Measurements from ENCODE around the gene CEACAM19.

The CEACAM19 gene

DNA sequence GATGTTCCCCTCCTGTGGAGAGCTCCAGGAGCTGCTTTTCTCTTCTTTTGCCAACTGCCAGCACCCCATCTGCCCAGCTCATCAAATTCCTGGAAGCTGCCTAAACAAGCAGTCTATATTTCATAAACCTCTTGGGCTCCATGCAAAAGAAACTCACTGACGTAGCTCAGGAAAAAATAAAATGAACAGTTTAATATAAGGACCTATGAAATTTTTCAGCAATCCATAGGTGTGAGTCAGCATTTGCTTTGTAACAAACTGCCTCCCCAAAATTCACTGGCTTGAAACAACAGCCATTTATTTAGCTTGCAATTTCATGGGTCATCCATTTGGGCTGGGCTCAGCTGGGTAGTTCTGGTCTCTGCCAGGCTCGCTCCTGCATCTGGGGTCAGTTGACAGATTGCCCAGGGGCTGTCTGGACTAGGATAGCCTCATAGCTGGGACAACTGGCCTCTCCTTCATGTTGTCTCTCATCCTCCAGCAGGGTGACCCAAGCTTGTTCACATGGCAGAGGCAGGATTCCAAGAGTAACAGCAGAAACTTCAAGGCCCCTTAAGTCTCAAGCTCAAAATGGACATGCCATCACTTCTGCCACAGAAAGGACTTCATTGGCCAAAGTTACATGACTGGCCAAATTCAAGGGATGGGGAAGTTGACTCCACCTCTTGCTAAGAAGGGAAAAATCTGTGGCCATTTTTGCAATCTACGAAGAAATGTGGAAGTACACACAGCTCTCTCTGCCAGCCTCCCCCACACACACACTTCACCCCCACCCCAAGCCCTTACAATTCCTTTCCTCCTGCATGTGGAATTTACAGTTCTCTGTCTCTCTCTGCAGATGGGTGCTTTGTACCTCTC is 35.5 kb upstream of the CEACAM19 start:
- H3K36me3 ChIP-seq (ENCODE audit: insufficient read depth, low read length): no peaks in the 10 kb centered on the region
- H3K27me3 ChIP-seq (ENCODE audit: control insufficient read depth, insufficient read depth, low read length): no peaks in the 10 kb centered on the region
- peak overlapping the region; percentile 37 for H3K4me3 ChIP-seq (ENCODE audit: low read length)
- H3K4me1 ChIP-seq (ENCODE audit: control insufficient read depth, insufficient read depth, low read length): peaks cover 28% of the 10 kb centered on the region
- peak overlapping the region; percentile 68 for H3K4me2 ChIP-seq (ENCODE audit: low read length)
- H3K9ac ChIP-seq (ENCODE audit: low read depth, low read length): peak overlapping the region; percentile 8
- H3K9me3 ChIP-seq (replicated peaks; ENCODE audit: low read length): no peaks in the 10 kb centered on the region

DNA sequence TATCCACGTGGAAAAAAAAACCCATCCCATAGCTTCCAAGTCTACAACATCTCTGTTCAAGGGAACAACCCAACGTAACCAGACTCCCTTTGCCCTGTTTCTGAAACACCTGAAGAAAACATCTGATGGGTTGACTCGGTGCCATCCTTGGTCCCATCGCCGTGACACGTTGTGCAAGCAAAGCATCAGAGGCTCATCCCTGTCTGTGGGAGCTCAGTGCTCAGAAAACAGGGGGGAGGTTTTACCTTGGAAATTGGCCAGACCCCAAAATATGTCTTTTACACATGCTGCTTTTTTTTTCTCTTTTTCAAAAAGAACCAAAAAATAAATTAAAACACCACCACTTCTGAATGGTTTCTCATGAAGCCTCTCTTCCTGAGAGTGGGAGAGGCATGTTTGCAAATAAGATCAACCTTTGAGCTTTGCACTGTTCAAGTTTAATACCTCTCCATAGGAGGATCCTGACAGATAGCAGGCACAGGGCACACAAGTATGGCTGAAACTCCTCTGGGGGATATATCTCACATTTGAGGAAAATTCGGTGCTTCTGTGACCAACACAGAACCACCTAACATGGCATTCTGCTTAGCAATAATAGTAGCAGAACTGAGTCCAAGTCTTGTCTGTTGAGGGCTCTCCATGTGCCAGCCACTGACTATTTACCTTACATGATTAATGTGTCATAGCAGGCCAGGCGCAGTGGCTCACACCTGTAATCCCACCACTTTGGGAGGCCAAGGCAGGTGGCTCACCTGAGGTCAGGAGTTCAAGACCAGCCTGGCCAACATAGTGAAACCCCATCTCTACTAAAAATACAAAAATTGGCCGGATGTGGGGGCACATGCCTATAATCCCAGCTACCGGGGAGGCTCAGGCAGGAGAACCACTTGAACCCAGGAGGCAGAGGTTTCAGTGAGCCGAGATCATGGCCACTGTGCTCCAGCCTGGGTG is 34.6 kb upstream of the CEACAM19 start:
- H3K9ac ChIP-seq (ENCODE audit: low read depth, low read length): peak overlapping the region; percentile 8
- H3K9me3 ChIP-seq (replicated peaks; ENCODE audit: low read length): no peaks in the 10 kb centered on the region

DNA sequence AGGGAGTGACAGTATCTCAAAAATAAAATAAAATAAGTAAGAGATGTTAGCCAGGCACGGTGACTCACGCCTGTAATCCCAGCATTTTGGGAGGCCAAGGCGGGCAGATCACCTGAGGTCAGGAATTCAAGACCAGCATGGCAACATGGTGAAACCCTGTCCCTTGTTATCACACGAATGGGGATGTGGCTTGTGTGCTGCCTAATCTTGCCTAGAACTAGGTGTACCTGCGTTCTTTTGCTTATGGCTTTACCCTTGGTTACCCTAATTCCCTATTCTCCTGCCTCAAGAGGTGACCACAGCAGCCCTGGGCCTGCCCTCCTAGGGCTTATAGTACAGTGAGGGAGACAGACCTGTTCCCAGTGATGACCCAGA is 33.9 kb upstream of the CEACAM19 start:
- Histone ChIP-seq H3K9me3 (replicated peaks; ENCODE audit: low read length) (no peaks in the 10 kb centered on the region), H3K4me1 (ENCODE audit: control insufficient read depth, insufficient read depth, low read length) (peaks cover 31% of the 10 kb centered on the region), H3K4me2 (ENCODE audit: low read length) (no peak overlapping the region), H3K27me3 (ENCODE audit: control insufficient read depth, insufficient read depth, low read length) (no peaks in the 10 kb centered on the region), H3K4me3 (ENCODE audit: low read length) (no peak overlapping the region), H3K36me3 (ENCODE audit: insufficient read depth, low read length) (no peaks in the 10 kb centered on the region), H3K9ac (ENCODE audit: low read depth, low read length) (no peak overlapping the region)

More for the DNA sequence above, 34.6 kb upstream of the CEACAM19 start:
- H3K4me1 ChIP-seq (ENCODE audit: control insufficient read depth, insufficient read depth, low read length): peaks cover 31% of the 10 kb centered on the region
- H3K27me3 ChIP-seq (ENCODE audit: control insufficient read depth, insufficient read depth, low read length): no peaks in the 10 kb centered on the region
- no peaks in the 10 kb centered on the region for H3K36me3 ChIP-seq (ENCODE audit: insufficient read depth, low read length)
- H3K4me3 ChIP-seq (ENCODE audit: low read length): no peak overlapping the region
- H3K4me2 ChIP-seq (ENCODE audit: low read length): peak overlapping the region; percentile 68

DNA sequence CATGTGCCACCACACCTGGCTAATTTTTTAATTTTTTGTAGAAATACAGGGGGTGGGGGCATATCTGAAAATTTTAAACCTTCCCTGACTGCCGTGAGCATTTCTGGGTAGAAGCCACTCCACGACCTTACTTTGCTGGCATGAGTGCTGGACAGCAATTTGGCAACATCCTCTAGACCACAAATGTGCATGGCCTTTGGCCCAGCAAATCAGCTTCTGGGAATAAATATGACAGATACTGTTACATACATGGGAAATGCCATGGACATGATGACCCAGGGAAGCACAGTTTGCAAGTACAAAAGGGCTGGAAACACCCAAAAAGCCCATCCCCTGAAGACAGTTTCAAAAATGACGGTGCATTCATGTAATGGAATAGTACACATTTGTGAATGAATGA is 30.8 kb upstream of the CEACAM19 start:
- Histone ChIP-seq H3K9me3 (replicated peaks; ENCODE audit: low read length) (no peaks in the 10 kb centered on the region), H3K36me3 (ENCODE audit: insufficient read depth, low read length) (no peaks in the 10 kb centered on the region), H3K4me3 (ENCODE audit: low read length) (no peak overlapping the region), H3K27me3 (ENCODE audit: control insufficient read depth, insufficient read depth, low read length) (no peaks in the 10 kb centered on the region), H3K9ac (ENCODE audit: low read depth, low read length) (no peak overlapping the region), H3K4me2 (ENCODE audit: low read length) (peak overlapping the region; percentile 26), H3K4me1 (ENCODE audit: control insufficient read depth, insufficient read depth, low read length) (peaks cover 20% of the 10 kb centered on the region)

DNA sequence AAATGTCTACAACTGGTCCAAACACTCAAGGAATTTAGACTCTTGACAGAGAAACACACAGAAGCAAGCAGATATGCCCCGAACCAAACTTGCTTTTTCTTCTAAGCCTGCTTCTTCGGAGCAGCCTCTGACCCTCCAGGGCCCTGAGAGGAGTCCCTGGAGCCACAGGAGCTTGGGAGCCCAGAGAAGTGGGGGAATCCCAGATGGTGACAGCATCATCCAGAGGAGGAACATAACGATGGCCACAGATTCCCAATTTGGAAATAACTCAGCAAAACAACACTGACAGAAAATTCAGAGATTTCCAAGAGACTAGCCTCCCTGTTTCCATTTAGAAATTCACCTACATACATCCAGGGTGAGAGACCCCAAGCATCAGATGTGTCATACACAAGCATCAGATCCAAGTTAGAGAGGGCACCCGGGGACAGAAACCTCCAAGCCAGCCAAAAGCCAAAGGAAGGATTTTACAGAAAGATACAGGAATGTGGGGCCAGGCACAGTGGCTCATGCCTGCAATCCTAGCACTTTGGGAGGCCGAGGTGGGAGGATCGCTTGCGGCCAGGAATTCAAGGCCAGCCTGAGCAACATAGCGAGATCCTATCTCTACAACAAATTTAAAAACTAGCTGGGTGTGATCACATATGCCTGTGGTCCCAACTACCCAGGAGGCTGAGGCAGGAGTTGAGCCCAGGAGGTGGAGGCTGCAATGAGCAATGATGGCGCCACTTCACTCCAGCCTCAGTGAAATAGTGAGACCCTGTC is 29.6 kb upstream of the CEACAM19 start:
- no peak overlapping the region for H3K4me3 ChIP-seq (ENCODE audit: low read length)
- H3K27me3 ChIP-seq (ENCODE audit: control insufficient read depth, insufficient read depth, low read length): no peaks in the 10 kb centered on the region
- no peak overlapping the region for H3K4me2 ChIP-seq (ENCODE audit: low read length)
- no peak overlapping the region for H3K9ac ChIP-seq (ENCODE audit: low read depth, low read length)
- H3K36me3 ChIP-seq (ENCODE audit: insufficient read depth, low read length): no peaks in the 10 kb centered on the region
- no peaks in the 10 kb centered on the region for H3K9me3 ChIP-seq (replicated peaks; ENCODE audit: low read length)
- peaks cover 13% of the 10 kb centered on the region for H3K4me1 ChIP-seq (ENCODE audit: control insufficient read depth, insufficient read depth, low read length)

DNA sequence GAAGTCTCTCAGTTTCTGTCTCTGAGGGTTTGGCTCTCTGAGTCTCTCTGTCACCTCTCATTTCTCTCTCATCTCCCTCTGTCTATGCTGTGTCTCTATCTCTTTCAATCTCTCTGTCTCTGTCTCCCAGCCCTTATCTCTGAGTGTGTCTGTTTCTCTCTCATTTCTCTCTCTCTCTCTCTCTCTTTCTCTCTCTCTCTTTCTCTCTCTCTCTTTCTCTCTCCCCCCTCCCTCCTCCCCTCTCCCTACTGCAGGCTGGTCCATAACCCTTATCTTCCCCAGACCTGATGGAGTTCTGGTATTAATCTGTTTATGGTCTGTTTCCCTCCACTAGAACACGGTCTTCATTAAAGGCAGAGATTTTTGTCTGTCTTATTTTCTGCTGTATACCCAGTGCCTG is 28.9 kb upstream of the CEACAM19 start:
- Histone ChIP-seq H3K4me2 (ENCODE audit: low read length) (no peak overlapping the region), H3K4me3 (ENCODE audit: low read length) (no peak overlapping the region), H3K4me1 (ENCODE audit: control insufficient read depth, insufficient read depth, low read length) (peaks cover 15% of the 10 kb centered on the region), H3K9ac (ENCODE audit: low read depth, low read length) (no peak overlapping the region), H3K36me3 (ENCODE audit: insufficient read depth, low read length) (no peaks in the 10 kb centered on the region), H3K27me3 (ENCODE audit: control insufficient read depth, insufficient read depth, low read length) (no peaks in the 10 kb centered on the region), H3K9me3 (replicated peaks; ENCODE audit: low read length) (no peaks in the 10 kb centered on the region)

DNA sequence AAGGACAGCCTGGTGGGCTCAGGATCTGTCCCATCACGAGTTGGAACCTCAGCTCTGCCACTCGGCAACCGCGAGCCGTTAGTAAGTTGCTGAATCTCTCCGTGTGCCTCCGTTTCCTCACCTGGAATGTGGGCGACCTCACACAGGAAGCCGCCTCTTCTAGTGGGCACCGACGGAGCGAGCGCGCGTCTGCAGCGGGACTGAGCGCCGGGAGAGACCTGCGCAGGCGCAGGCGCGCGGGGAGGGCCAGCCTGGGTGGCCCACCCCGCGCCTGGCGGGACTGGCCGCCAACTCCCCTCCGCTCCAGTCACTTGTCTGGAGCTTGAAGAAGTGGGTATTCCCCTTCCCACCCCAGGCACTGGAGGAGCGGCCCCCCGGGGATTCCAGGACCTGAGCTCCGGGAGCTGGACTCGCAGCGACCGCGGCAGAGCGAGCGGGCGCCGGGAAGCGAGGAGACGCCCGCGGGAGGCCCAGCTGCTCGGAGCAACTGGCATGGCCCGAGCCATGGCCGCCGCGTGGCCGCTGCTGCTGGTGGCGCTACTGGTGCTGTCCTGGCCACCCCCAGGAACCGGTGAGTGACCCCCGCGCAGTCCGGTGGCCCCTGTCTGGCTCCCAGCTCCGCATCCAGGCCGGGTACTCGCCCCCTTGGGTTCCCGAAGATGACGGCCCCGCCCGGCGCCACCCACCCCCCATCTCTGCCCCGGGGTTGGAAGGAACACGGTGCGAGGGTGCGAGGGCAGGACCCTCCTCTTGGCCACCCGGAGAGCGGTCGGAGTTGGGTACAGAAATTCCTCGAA is 27.5 kb upstream of the CEACAM19 start, which contains the start of gene PVR:
PVR (plus strand) TSS at position 306 of the 797 bp plus-strand sequence; CDS start at position 493, 187 bp downstream.
- Histone ChIP-seq H3K27me3 (ENCODE audit: control insufficient read depth, insufficient read depth, low read length) (no peaks in the 10 kb centered on the region), H3K4me1 (ENCODE audit: control insufficient read depth, insufficient read depth, low read length) (peaks cover 27% of the 10 kb centered on the region), H3K36me3 (ENCODE audit: insufficient read depth, low read length) (peaks cover 6% of the 10 kb centered on the region), H3K4me2 (ENCODE audit: low read length) (peak within 1 kb of the TSS; percentile 95), H3K4me3 (ENCODE audit: low read length) (peak within 1 kb of the TSS; percentile 100), H3K9me3 (replicated peaks; ENCODE audit: low read length) (no peaks in the 10 kb centered on the region), H3K9ac (ENCODE audit: low read depth, low read length) (peak within 1 kb of the TSS; percentile 89)

DNA sequence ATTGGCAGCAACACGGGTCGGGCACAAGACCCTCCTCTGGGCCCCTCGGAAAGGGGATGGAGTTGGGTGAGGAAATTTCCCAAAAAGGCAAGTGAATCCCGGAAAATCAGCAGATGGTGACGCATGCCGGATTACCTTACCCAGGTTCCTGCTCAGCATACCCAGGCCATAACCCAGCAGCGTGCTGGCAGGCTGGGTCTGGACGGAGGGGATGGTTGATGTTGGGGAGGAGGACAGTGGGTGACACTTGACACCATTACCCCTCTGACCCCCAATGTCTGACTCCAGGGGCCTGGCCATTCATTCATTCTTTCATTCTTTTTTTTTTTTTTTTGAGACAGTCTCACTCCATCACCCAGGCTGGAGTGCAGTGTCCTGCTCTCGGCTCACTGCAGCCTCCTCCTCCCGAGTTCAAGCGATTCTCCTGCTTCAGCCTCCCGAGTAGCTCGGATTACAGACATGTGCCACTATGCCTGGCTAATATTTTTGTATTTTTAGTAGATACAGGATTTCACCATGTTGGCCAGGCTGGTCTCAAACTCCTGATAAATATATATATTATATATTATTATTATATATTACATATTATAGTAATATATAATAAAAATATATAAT is 26.8 kb upstream of the CEACAM19 start:
- no peaks in the 10 kb centered on the region for H3K27me3 ChIP-seq (ENCODE audit: control insufficient read depth, insufficient read depth, low read length)
- peaks cover 31% of the 10 kb centered on the region for H3K4me1 ChIP-seq (ENCODE audit: control insufficient read depth, insufficient read depth, low read length)
- H3K9me3 ChIP-seq (replicated peaks; ENCODE audit: low read length): no peaks in the 10 kb centered on the region
- H3K4me2 ChIP-seq (ENCODE audit: low read length): peak overlapping the region; percentile 95
- peaks cover 11% of the 10 kb centered on the region for H3K36me3 ChIP-seq (ENCODE audit: insufficient read depth, low read length)
- peak overlapping the region; percentile 100 for H3K4me3 ChIP-seq (ENCODE audit: low read length)
- H3K9ac ChIP-seq (ENCODE audit: low read depth, low read length): peak overlapping the region; percentile 89

DNA sequence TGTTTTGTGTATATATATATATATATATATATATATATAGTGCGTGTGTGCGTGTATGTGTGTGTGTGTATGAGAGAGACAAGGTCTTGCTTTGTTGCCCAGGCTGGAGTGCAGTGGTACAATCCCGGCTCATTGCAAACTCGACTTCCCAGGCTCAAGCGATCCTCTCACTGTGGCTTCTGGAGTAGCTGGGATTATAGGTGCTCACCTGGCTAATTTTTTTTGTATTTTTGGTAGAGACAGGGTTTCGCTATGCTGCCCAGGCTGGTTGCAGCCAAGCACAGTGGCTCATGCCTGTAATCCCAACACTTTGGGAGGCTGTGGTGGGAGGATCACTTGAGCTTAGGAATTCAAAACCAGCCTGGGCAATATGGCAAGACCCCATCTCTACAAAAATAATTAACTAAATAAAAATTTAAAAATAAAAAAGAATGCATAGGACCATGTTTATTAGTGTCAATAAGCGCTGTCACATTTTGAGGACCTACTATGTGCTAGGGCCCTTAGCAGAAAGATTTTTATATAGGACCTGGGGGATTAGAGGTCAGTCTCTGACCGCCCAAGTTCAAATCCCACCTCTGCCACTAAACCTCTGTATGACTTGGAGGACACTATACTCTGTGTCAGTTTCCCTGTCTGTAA is 25.8 kb upstream of the CEACAM19 start:
- H3K27me3 ChIP-seq (ENCODE audit: control insufficient read depth, insufficient read depth, low read length): no peaks in the 10 kb centered on the region
- peak overlapping the region; percentile 61 for H3K4me2 ChIP-seq (ENCODE audit: low read length)
- H3K4me3 ChIP-seq (ENCODE audit: low read length): no peak overlapping the region
- no peak overlapping the region for H3K9ac ChIP-seq (ENCODE audit: low read depth, low read length)
- H3K36me3 ChIP-seq (ENCODE audit: insufficient read depth, low read length): peaks cover 21% of the 10 kb centered on the region
- H3K9me3 ChIP-seq (replicated peaks; ENCODE audit: low read length): no peaks in the 10 kb centered on the region
- peaks cover 31% of the 10 kb centered on the region for H3K4me1 ChIP-seq (ENCODE audit: control insufficient read depth, insufficient read depth, low read length)

DNA sequence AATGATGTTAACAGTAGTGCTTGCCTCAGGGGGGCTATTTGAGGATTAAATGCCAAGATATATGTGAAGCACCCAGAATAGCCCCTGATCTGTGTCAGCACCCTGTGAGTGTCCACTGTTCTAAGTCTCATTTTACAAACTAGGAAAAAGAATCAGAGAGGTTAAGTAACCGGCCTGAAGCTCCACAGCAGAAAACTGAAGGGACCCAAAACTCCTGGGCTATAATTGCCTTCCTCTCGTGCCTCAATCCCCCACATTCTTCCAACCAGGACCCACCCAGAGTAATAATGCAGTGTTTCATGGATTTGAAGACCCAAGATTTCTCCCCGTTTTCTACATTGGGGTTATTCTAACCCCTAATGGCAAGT is 25.2 kb upstream of the CEACAM19 start:
- Histone ChIP-seq H3K9ac (ENCODE audit: low read depth, low read length) (no peak overlapping the region), H3K4me2 (ENCODE audit: low read length) (peak overlapping the region; percentile 15), H3K4me1 (ENCODE audit: control insufficient read depth, insufficient read depth, low read length) (peaks cover 26% of the 10 kb centered on the region), H3K36me3 (ENCODE audit: insufficient read depth, low read length) (peaks cover 26% of the 10 kb centered on the region), H3K9me3 (replicated peaks; ENCODE audit: low read length) (no peaks in the 10 kb centered on the region), H3K4me3 (ENCODE audit: low read length) (no peak overlapping the region), H3K27me3 (ENCODE audit: control insufficient read depth, insufficient read depth, low read length) (no peaks in the 10 kb centered on the region)

Data from skeletal muscle satellite cell (primary cell).